Thyroid gland (tissue), 4 donors: Measurements from ENCODE around the gene CTNNBL1.

ENCODE experiments used
- CTCF ChIP-seq, 6 experiments: fragments of 200-600 bp in 3 of 6; fragments of 450-650 bp in 3 of 6; sonication (generic) in 3 of 6; IDR thresholded peaks; one replicate each; pipeline ENCODE4 v1.5.1; 2016 to 2019; ENCODE audit warnings: antibody characterized with exemption in 6 of 6, mild to moderate bottlenecking in 2 of 6, inconsistent platforms in 1 of 6, moderate library complexity in 1 of 6
- POLR2A ChIP-seq, 2 donors: fragments of 450-650 bp; IDR thresholded peaks; one replicate each; pipeline ENCODE4 v1.6.1; 2017; ENCODE audit warnings: antibody characterized with exemption in 2 of 2, mild to moderate bottlenecking in 2 of 2, moderate library complexity in 1 of 2

GRCh38 chr20:37856932-37857660 is 163.3 kb downstream of the CTNNBL1 start:
- TF ChIP-seq CTCF (IDR thresholded peaks at IDR 0.05), result no peak
- TF ChIP-seq POLR2A (IDR thresholded peaks at IDR 0.05), result no peak
